HG03575 (cell line): ENCODE data around the gene TEAD3.
"Not testable (repeated sequence)": the region's sequence is repeated elsewhere in the genome, so short reads cannot be mapped to it uniquely, and the experiment has no call there.

Experiments
- ATAC-seq: cut with Tn5 transposase; IDR thresholded peaks from one replicate; pipeline ENCODE4 v1.9.1; 2021; ENCODE audit not compliant: unreplicated experiment, insufficient number of reproducible peaks, low FRiP score; ENCODE audit errors: extremely low read depth

TEAD3 gene

GRCh38 chr6:35435074-35435837, 61.6 kb downstream of the TEAD3 start:
- no peak for ATAC-seq

GRCh38 chr6:35432702-35433101, 64.2 kb downstream of the TEAD3 start:
- not testable (repeated sequence) for ATAC-seq

DNA sequence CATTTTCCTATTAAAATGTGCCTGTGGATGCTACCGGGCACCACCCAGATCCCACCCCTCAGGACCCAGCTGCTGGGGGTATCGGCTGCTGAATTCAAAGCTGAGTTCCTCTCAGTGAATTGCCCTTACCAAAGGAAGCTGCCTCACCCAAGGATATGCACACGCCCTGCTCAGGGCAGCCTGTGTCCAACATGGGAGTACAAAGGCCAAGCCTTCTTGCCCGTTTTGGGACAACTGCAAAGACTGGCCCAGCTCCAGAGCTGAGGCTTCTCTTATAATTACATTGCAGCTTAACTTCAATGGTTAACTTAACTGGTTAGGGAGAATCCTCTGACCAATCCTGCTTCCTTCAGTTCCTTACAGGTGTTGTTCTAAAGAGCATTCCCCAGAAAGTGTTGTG, 64.6 kb downstream of the TEAD3 start:
- ATAC-seq: no peak

DNA sequence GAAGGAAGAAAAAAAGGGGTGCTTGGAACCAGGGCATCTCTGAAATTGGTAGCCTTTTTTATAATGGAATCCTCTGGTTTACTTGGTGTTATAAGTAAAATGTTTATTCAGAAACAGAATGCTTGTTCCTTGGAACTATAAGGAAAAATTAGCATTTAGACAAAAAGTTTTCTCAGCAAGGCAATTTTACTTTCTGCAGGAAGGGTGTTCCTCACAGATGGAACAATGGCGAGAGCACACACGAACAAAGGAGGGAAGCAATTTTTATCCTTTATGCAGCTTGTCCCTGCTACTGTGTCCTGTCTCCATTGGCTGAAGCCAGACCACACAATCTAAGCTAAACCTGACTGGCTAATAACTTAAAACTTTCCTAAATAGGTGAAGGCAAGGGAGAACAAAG, 67.4 kb downstream of the TEAD3 start:
- no peak for ATAC-seq

- no peak for ATAC-seq
Measured at GRCh38 chr6:35428421-35429149, 68.3 kb downstream of the TEAD3 start.

DNA sequence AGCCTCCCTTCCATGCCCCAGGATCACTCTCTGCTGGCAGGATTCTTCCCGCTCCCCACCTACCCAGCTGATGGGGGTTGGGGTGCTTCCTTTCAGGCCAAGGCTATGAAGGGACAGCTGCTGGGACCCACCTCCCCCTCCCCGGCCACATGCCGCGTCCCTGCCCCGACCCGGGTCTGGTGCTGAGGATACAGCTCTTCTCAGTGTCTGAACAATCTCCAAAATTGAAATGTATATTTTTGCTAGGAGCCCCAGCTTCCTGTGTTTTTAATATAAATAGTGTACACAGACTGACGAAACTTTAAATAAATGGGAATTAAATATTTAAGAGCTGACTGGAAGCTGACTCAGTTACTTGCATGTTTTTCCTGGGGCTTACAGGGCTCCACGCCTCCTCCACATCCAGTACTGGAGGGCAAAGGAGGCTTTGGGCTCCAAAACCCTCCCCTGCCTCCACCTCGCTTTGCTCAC, 69.0 kb downstream of the TEAD3 start:
- no peak for ATAC-seq

GRCh38 chr6:35427435-35427834, 69.4 kb downstream of the TEAD3 start:
- ATAC-seq: no peak

DNA sequence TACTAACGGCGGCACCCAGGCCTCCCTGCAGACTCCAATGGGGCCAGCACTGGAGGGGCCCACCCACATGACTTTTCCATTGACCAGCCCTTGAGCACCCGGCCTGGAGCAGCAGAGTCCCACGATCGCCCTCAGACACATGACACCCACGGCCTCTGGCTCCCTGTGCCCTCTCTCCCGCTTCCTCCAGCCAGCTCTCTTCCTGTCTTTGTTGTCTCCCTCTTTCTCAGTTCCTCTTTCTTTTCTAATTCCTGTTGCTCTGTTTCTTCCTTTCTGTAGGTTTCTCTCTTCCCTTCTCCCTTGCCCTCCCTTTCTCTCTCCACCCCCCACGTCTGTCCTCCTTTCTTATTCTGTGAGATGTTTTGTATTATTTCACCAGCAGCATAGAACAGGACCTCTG, 70.8 kb downstream of the TEAD3 start:
- no peak for ATAC-seq

DNA sequence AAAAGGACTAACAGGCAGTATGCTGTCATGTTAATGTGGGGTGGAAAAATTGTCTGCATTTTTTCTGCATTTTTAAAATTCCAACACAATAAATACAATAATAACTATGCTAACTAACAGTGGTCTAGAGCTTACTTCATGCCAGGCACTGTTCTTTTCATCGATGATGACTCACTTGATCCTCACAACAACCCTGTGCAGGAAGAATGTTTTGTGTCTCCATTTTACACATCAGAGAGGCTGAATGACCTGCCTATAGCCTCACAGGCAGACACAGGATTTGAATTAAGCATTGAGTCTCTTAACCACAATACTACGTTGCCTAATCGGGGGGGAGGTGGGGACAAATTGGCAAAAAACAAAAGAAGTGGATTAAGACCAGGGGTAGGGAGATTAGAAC, 71.6 kb downstream of the TEAD3 start:
- no peak for ATAC-seq
